A549 treated with Hydrocortisone at 1 μM for 4 hours (cell line): ENCODE results near the gene PRMT9. TPM values are rescaled to one million over a fixed set of nuclear protein-coding genes. Genes with fewer than 3 reads are reported as not detected.

Experiments used
- total RNA-seq: library from RNA; stranded (reverse); fragments of 200-300 nt; extraction: Qiagen RNA extraction; gene quantifications from 5 replicates; pipeline ENCODE4 v1.2.3, GENCODE V29; 2022

The PRMT9 gene
- total RNA-seq: 2.4 to 3.2 TPM (median 2.9 TPM) in 5 replicates

DNA sequence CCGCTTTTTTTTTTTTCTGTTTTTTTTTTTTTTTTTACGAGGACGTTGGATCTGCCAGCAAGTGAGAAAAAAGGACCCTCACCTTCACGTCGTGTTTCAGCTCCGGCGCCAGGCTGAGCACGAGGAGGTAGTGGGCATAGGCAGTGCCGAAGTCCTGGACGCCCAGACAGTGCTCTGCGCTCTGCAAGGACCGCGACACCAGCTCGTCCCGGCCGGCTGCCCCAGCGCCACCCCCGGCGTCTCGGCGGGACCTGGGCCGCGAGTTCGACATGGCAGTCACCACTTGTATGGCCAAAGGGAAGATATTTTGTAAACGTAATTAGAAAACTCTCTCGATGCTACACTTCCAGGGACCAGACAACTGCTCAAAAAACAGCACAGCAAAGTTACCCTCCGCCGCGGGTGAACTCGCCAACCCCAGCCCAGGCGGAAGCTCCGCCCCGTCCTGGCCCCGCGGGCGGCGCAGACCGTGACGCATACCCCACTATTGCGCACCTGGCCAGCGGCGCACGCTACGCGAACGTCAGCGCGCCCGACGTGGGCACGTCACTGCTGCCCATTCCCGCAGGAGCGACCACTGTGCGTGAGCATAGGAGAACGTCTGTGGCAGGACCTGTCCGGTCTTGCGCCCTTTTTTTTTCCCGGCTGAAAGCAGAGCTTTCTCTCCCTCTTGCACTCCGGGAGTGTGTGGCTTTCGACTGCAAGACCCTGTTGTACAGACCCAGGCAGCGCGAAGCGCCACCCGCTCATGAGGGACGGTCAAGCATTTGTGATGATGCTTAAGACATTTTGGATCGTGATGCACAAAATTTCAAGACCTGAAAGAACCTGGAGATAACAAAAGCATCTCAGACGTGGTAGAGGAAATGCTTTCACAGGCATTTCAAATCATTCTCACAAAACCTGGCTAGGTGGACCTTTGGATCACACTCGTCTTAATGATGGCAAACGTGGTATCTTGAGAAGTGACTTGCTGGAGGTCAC, at the start of gene PRMT9:
PRMT9 (minus strand) TSS at position 447 of the 984 bp plus-strand sequence; CDS start at position 271, 176 bp downstream.

GRCh38 chr4:147731580-147732517, 47.9 kb upstream of the PRMT9 start, which contains the start of gene ARHGAP10:
TSS of gene ARHGAP10 (plus strand) at chr4:147732088. CDS start at chr4:147732302, 214 bp downstream.

GRCh38 chr4:147617173-147617840, 66.7 kb downstream of the PRMT9 start, which contains the start of gene TMEM184C:
TSS of gene TMEM184C (plus strand) at chr4:147617397. CDS start at chr4:147617957, 560 bp downstream.

Other genes starting within 250 kb of the PRMT9 start
- 0.23 to 0.43 TPM (median 0.36 TPM) in 5 replicates for gene EDNRA, start 203.1 kb downstream of the PRMT9 start, total RNA-seq
- gene TMEM184C, start 66.8 kb downstream of the PRMT9 start, total RNA-seq: 18.9 to 24.3 TPM (median 21.8 TPM) in 5 replicates
- 13.1 to 16.9 TPM (median 14.9 TPM) in 5 replicates for gene ARHGAP10, start 47.9 kb upstream of the PRMT9 start, total RNA-seq